GM12878 (cell line): ENCODE data around the gene TRPM3.

Experiments
- ASH2L ChIP-seq: fragments of 300-600, 200-600 bp; sonication (generic); IDR thresholded peaks from 2 replicates; pipeline ENCODE4 v1.6.1; 2017; ENCODE audit warnings: low read depth, mild to moderate bottlenecking, borderline replicate concordance
- CHD2 ChIP-seq: IDR thresholded peaks from 2 replicates; pipeline ENCODE4 v1.6.1; 2011; ENCODE audit warnings: low read depth, low read length, improper control_type of control experiment, borderline replicate concordance
- CTCF ChIP-seq, 3 experiments: IDR thresholded peaks in 2 of 3; conservative IDR thresholded peaks in 1 of 3; 2 replicates each; pipeline ENCODE4 v1.5.1; 2011; ENCODE audit warnings: low read depth in 3 of 3, low read length in 3 of 3, mild to moderate bottlenecking in 3 of 3, control low read depth in 2 of 3, moderate library complexity in 2 of 3, inconsistent platforms in 1 of 3, mixed read lengths in 1 of 3; ENCODE audit not compliant: control insufficient read depth in 2 of 3, insufficient read depth in 1 of 3; ENCODE audit errors: extremely low read depth in 1 of 3
- DPF2 ChIP-seq: fragments of 450-650 bp; IDR thresholded peaks from 2 replicates; pipeline ENCODE4 v1.6.1; 2017; ENCODE audit warnings: mild to moderate bottlenecking
- EGR1 ChIP-seq, 2 experiments: IDR thresholded peaks; 1 replicate in 1 of 2; 2 replicates in 1 of 2; pipeline ENCODE4 v1.6.1; 2011 to 2012; ENCODE audit warnings: low read depth in 2 of 2, low read length in 2 of 2, borderline replicate concordance in 1 of 2, mild to moderate bottlenecking in 1 of 2, moderate library complexity in 1 of 2
- JUNB ChIP-seq: IDR thresholded peaks from 2 replicates; pipeline ENCODE4 v1.6.1; 2016; ENCODE audit warnings: antibody characterized with exemption, mild to moderate bottlenecking
- NFIC ChIP-seq: IDR thresholded peaks from 2 replicates; pipeline ENCODE4 v1.6.1; 2012; ENCODE audit warnings: low read depth, mild to moderate bottlenecking, inconsistent platforms, low read length, moderate library complexity

DNA sequence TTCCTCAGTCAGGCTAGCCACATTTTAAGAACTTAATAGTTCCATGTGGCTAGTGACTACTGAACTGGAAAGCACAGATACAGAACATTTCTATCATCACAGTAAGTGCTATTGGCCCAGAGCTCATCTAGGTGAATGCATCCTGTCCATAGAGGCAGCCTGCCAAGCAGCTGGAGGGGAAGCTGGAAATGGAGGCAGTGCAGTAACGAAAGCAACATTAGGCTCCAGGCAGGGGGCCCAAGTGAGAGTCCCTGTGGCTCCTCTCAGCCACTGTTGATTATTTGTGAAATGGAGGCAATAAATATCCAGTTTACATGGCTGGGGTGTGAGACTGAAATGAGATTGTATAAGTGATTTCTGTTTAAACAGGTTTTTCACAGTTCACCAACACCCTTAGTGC is 479.8 kb downstream of the TRPM3 start:
- TF ChIP-seq DPF2 (no peak), EGR1 (IDR thresholded peaks at IDR 0.05; ENCODE audit: borderline replicate concordance in 1 of 2, low read depth in 2 of 2, low read length in 2 of 2) (no peak), NFIC (no peak), ASH2L (no peak), CTCF (IDR thresholded peaks at IDR 0.05 in 2 of 3, conservative IDR thresholded peaks at IDR 0.05 in 1 of 3; ENCODE audit: control insufficient read depth in 2 of 3, extremely low read depth in 1 of 3, insufficient read depth in 1 of 3, low read depth in 3 of 3, low read length in 3 of 3) (no peak), CHD2 (no peak), JUNB (no peak)
